ENCODE results near the gene DOCK3.
"Not testable (repeated sequence)": the region's sequence is repeated elsewhere in the genome, so short reads cannot be mapped to it uniquely, and the experiment has no call there.

The DOCK3 gene

DNA sequence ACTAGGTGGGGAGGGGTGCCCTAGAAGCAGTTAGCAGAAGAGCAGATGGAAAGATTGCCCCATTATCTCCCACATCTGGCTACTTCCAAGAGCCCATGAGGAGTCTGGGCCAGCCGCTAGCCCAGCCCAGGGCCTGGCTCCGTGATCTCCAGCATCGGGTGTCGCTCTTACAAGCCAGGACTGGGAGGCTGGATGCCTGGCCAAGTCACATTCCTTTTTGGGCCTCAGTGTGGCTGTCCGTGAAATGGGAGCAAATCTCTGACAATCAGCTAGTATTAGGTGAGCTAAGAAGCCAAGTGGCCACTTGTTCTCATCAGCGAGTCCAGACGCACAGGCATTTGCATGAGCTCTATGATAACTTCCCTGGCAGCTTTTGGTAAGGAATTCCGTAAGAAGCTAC is 23.3 kb upstream of the DOCK3 start:
- no peak for DNase-seq

DNA sequence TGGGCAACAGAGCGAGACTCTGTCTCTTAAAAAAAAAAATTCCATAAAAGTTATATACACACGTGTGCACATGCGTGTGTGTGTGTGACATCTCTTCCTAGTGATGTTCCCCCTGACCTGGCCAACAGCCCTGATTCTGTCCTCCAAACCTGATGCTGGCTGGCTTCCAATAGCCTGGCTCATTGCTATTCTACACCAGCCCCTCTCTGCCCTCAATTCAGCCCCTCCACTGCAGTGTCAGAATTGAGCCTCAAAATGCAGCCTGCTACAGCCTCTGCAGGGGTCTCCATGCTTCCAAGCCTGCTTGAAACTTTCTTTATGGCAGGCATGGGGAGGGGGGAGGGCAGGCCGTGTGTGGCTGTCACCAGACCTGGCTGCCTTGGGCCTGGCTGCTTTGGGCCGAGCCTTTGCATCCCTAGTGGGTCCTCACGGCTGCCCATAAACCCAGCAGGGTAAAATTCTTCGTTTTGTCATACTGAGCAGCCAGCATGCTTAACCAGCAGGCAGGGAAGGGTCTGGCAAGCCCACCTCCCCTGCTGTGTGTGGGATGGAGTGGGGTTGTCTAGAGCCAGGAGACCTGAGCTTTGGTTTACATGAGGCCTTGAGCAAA is 22.7 kb upstream of the DOCK3 start:
- DNase-seq = no peak

DNA sequence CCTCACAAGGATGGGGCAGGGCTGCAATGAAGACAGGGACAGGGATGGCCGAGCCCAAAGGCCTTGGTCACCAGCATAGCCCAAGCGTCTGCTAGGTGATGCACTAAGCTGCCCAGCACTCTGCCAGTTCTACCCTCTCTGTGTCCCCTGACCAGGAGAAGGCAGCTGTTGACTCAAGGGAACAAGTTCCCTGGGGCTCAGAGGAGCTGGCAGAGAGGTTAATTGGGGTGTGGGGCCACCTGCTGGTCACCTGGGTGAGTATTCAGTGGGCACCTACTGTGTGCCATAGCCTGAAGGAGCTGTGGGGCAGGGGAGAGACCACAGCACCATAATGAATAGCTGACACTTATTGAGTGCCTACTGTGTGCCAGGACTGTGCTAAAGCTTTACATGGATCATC is 22.0 kb upstream of the DOCK3 start:
- no peak for DNase-seq

DNA sequence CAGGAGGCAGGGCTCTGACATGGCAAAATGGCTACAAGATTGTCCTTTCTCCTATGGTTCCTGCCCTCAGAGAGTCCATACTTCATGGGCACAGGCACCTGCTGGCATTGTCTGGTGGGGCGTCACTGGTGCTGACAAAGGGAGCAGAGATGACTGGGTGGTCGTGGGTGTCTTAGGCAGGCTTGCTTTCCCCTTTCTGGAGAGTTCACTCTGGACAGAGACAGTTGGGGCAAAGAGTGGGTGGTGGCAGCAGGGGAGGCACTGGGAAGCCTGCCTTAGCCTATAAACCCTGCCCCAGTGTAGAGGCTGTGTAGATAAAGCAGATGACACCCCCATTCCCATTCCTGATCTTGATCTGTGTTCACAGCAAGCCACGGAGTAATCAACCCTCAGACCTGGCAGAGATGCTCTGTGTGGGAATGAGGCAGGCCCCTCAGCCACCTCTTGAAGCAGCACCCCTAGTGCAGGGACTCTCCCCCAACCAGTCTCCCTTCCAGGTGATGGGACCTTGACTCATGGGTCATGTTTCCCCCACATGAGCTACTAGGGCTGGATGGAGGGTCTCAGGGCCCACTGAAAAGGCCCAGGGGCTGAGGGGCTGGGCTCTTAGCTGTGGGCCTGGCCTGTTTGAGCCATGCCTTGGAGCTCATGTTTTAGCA is 20.7 kb upstream of the DOCK3 start:
- DNase-seq = no peak

DNA sequence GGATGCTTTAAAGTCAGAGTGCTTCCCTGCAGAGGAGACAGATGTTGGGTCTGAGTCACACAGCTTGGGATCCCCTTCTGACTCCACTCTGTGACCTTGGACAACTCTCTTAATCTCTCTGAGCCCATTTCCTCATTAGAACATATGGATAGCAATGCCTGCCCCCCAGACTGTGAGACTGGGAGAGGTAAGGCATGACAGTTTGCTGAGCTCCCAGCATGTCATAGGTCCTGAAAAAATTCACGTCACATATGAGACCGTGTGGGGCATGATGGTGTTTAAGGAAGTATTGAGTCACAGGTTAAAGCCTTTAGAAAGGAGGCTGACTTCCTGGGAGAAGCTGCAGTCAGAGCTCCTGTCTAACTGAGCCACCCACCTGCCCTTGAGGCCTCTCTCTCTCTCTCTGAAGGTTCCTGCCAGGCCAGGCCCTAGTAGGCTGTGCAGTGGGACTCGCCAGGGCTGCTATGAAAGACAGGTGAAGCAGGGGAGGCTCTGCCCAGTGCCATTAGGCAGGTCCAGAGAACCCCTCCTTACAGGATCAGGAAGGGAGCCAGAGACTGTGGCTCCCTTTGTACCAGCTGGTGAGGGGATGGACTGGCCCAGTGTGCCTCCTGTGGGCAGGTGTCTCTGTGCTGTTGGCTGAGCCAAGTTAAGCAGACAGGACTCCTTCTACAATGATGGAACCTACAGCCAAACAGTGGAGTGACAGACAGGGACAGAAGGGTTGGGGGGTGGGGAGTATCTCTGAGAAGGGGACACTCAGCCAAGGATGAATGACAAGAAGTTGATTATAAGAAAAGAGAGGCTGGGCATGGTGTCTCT is 19.5 kb upstream of the DOCK3 start:
- no peak for DNase-seq

DNA sequence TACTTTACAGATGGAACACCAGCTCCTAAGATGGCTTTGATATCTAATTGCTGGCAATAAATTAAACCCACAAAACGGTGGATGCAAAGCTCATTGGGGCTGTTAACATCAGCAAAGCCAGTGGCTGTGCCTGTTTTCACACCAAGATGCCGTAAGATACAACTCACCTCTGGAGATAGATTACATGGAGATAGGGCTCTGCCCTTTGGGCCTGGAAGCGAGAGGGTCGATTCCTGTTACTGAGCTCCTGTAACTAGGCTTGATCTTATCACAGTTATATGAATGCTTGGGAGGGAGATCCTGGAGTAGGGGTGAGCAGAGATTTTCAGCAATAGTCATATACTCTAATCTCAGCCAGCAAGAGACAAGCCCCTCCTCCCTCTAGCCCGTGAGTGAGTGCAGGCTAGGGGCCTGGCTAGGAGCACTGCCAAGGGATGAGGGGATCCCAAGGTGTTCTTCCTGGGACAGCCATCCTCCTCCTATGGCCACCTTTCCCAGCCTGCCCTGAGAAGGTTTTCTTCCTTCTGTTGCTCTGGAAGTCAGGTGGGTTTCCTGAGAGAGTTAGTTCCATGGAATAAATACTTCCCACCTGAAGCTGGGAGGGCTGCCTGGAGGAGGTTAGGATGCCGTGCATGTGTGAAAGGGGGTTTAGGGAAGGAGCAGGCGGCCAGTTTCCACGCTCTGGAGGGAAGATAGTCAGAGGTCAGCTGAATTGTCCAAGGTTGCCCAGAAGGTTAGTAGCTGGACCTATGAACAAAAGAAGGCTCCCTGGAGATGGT is 18.1 kb upstream of the DOCK3 start:
- no peak for DNase-seq

DNA sequence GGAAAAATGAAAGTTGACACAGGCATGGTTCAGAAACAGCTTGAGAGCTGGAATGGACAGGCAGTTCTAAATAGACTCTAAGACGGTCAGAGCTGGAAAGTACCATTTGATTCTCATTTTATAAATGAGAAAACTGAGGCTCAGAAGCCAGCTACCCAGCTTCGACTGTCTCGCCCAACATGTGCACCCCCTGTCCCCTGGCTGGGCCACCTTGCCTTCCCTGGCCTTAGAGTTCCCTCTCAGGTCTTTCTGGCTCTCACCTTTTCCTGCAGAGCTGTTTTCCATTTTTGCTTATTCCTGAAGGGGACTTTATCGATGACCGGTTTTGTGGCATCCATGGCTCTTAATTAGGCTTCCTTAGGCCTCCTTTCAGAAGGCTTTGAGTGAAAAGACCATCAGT is 17.3 kb upstream of the DOCK3 start:
- no peak for DNase-seq

DNA sequence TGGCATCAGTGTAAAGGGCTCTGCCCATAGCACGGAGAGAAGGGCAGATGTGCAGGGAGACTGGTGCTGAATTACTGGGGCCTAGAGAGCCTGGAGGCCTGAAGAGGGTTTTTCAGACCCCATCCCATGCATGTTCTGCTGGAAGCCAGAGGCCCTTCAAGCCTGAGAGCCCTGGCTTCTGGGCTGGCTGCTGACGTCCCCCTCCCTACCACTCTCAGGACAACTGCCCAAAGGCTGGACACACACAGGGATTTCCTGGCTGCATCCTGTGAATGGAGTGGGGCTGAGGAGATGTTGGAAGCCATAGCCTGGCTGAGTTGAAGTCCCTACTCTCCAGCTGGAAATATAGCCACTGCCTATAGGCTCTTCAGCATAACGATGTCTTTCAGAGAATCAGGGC is 16.9 kb upstream of the DOCK3 start:
- DNase-seq = no peak

DNA sequence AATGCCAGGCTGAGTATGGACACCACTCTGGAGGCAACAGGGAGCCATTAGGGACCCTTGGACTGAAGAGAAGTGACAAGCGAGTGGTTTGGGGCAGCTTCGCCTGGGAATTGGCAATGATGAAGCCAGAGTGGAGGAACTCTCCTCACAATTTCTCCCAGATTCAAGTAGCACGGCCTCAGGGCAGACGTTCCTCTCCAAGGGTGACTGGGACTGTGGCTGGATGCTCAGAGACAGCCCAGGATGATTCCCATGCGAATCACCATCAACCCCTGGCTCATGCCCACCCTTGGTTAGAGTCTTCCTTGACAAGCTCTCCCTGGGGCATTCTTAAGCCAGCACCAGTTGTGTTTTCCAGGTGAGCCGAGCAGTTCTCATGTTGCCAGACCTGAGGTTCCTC is 16.3 kb upstream of the DOCK3 start:
- no peak for DNase-seq

DNA sequence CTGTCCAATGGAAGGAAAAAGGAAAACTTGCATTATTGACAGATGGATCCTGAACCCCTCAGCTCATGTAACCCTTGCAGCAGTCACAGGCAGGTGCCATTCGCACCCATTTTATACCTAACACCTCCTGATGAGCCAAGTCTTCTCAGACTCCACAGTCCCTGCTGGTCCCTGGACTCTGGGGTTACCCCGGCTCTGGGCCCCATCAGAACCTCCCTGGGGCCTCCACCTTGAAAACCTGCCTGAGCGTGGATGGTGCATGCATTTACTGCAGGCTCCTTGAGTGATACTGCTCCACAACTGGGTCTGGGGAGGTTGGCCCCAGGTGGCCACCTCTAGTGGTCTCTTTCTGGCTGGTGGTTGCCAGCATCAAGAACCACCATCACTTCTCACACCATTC is 15.9 kb upstream of the DOCK3 start:
- DNase-seq = no peak

DNA sequence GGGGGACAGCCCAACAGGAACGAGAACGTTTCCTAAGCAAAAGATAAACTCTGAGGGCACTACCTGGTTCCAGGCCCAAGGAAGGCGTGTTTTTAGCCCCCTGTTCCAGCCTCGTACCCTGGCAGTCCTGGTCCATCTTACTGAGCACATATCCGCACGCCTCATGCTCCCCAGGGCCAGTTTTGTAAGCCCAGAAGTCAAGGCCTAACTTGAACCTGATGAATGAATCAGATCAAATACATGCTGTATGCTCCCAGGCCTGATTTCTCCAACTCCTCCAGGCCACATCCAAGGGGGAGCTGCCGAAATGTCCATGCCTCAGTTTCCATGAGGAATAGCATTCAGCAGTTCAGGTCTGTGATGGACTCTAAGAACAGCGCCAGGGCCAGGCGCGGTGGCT is 14.3 kb upstream of the DOCK3 start:
- DNase-seq = no peak

DNA sequence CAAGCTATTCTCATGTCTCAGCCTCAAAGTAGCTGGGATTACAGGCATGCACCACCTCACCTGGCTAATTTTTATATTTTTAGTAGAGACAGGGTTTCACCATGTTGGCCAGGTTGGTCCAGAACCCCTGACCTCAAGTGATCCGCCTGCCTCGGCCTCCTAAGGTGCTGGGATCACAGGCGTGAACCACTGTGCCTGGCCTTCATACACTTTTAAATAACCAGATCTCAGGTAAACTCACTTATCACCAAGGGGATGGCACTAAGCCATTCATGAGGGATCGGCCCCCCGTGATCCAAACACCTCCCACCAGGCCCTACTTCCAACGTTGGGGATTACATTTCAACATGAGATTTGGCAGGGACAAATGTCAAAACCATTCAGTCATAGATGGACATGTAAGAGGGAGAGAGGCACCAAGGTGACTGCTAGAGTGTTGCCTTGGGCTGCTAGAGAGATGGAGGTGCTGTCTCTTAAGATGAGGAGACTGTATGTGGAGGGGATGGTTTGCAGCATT is 13.3 kb upstream of the DOCK3 start:
- DNase-seq = no peak

DNA sequence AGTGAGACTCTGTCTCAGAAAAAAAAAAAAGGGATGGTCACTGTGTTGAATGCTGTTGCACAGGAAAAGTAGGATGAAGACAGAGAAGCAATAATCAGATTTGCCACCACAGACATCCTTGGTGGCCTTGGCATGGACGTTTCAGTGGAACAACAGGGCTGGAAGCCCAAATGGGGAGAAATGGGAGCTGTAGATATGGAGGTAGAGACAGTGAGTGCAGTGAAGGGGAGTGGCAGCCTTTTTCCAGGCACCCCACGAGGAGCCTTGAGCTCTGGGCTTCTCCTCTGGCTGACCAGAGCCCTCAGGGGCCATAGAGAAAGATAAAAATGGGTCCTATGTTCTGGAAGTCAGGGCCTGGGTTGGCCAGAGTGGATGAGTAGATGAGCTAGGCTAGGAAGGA is 12.3 kb upstream of the DOCK3 start:
- DNase-seq = no peak

DNA sequence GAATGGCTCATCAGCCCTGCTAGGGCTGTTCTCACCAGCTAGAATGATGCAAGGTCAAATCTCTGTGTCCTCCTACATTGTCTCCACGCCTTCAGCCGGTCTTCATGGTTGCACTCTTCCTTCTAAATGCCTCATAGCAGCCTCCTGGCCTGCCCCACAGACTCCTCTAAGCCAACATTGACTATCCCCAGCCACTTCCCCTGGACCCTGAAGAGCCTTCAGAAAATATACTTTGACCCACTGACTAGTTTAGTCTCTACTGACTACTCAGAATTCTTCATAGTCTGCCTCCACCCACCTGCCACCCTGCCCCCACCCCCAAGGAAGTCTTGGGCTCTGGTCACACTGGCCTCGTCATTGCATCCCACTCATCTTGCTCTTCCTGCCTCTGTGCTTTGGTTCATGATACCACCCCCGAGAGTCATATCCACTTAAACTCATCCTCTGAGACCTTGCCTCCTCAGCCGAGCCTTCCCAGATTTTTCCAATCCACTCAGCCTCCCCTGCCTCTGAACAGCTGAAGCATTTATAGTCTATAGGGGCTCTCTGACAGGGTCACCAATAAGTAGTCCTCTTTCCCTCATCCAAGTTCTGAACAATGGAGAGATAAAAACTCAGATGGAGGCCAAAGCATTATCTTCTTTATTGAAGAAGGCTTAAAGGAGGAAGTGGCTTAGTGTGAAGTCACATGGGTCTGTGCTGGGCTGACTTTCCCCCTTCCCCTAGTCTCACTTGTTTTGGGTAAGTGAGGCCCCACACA is 9.5 kb upstream of the DOCK3 start:
- DNase-seq = no peak

DNA sequence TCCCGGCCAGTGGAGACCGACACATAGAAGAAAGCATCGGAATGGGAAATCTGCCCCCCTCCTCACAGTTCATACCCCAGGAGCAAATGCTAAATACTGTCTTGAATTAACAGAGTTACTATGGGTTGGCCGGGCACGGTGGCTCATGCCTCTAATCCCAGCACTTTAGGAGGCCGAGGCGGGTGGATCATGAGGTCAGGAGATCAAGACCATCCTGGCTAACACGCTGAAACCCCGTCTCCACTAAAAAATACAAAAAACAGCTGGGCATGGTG is 8.9 kb upstream of the DOCK3 start:
- not testable (repeated sequence) for DNase-seq

DNA sequence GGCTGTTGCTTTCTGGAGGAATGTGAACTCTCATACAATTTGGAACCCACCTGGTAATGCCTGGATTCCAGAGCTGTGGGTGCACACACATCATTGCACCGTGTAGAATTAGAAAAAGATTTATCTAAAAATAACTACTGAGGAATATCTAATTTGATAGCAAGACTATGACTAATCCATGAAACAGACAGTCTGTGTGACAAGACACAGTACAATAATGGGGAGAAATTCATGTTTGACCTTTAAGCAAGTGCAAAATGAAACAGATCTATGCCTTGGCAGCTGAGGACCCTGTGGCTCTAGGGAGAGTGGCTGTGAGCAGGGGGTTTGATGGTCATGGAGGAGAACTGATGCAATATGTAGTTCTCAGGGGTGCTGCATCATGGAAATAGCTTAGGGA is 7.9 kb upstream of the DOCK3 start:
- DNase-seq = no peak

DNA sequence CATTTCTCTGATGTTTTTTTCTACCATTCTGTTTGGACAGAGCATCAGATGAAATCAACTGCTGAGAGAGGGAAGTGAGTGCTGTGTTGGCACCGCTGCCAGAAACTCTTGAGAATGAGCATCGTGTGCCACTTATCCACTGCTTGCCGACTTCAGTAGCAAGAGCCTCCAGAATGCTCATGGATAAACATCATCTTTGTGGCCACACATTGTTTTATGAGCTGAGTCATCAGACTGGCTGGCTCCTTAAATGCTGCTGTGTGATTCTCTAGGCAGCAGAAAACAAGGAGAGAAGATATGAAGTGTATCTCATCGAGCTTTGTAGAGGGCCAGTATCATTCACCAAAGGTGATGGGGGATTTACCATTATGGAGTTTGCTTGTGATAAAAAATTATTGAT is 3.4 kb upstream of the DOCK3 start:
- DNase-seq = no peak

DNA sequence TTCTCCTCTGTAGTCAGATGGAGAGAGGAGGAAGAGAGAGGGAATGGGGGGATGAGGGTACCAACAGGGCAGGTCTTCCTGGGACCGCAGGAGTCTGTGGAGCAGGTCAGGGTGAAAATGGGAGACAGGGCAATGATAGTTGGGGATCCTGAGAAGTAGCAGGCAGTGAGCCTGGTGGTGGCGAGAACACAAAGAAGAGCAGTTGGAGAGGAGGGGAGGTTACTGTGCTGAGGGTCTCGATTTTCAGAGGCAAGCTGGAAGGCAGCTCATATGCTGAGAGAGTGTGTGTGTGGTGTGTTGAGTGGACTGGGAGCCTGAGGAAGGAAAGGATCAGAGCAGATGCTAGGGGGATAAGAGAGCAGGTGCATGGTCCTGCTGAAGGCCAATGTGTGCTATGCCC is 2.1 kb upstream of the DOCK3 start:
- no peak for DNase-seq

DNA sequence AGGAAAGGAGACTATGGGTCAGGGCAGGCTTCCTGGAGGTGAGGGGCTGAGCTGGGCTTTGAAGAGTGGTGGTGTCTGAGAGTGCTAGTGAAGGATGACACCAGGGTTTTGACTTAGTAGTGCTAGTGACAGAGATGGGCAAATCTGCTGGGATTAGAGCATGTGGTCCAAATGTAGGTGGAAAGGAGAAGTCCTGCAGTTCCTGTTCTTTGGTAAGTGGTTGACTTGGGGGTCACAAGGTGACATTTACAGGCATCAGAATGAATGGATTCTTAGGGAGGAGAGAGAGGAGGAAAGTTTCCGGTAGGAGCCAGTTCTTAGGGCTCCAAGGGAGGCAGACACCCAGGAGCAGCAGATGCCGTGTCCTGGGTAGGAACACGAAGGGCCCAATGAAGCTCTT is 796 bp upstream of the DOCK3 start:
- no peak for DNase-seq

DNA sequence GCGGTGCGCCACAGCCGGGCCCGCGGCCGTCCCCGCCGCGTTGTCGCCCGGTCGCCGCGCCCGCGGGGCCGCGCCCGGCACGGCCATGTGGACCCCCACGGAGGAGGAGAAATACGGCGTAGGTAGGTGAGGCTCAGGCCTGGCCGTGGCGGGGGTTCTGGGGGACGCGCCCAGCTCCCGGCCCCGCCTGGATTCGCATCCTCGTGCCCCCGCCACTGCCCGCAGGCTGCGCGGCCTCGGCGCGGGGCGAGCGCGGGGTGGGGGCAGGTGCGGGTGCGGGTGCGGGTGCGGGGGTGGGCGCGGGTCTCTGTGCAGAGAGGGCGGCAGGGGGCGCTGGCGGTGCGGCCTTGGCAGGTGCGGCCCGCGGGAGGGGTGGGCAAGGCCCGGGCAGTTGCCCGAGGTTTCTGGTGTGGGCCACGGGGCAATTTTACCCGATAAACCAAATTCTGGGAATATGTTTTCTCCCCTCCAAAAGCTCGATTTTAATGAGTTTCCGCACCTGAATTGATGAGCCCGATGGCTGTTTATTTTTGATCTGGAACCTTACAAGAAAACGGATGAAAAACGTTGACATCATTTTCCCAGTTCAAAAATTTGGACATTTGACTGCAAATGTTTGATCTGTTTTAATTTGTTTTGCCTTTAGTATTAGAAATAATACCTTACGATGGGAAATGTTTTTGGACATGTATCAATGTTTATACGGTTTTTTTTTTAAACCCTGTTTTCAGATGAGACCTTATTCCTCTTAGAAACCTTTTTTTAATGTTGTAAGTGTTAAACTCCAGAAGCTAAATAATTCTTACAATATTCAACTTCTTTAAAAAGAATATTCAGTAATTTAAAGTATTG is 678 bp downstream of the DOCK3 start:
- no peak for DNase-seq

DNA sequence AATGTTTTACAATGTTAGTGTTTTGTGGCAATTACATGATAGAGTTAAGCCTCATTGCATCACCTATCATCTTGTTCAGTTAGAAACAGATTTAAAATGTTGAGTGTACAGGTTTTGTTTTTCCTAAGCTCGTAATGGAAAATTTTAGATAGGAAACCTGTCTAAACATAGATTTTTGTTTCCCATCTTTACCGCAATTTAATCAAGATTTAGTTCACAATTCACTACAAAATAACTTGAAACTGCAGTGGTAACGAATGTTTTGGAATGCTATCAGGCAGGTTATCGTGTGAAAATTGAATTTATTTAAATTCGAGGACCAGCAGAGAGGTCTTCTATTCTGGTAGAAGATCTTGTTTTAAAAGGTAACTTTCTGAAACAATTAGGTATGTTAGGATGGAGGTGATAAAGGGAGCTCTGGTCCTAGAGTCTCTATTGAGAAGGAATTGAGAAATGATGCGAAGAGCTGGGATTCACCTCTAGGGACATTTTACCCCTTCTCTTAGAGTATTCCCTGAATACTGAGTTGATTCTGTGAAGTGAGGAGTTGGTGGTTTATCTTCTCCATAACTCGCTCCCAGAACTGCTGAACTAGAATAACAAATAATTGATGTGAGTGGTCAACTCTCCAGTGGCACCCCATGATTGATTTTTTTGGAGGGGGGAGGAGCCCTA is 1.4 kb downstream of the DOCK3 start:
- no peak for DNase-seq

All from NCI-H774 (cell line).